Nephron progenitor cell (in vitro differentiated cells): ENCODE measurements around the gene MFSD2B.

Experiments used
- DNase-seq: peaks from one replicate; pipeline ENCODE4 v3.0.0; 2021
- H3K27ac Mint-ChIP-seq: 2 replicates; pipeline ENCODE4 v1.8.0; 2021; ENCODE audit warnings: mild to moderate bottlenecking, moderate library complexity, mixed read lengths
- H3K27me3 Mint-ChIP-seq: 2 replicates; pipeline ENCODE4 v1.8.0; 2021; ENCODE audit warnings: mild to moderate bottlenecking, low read depth, mixed read lengths; ENCODE audit not compliant: poor library complexity
- H3K36me3 Mint-ChIP-seq: 2 replicates; pipeline ENCODE4 v1.8.0; 2021; ENCODE audit warnings: low read depth, mixed read lengths
- H3K4me1 Mint-ChIP-seq: 2 replicates; pipeline ENCODE4 v1.8.0; 2021; ENCODE audit warnings: mixed read lengths
- H3K4me3 Mint-ChIP-seq: 2 replicates; pipeline ENCODE4 v1.8.0; 2021; ENCODE audit warnings: mild to moderate bottlenecking, moderate library complexity, mixed read lengths
- H3K9me3 Mint-ChIP-seq: 2 replicates; pipeline ENCODE4 v1.8.0; 2021; ENCODE audit warnings: mild to moderate bottlenecking, moderate library complexity, mixed read lengths
- TF ChIP-seq, protein P1 (sequence below): fragments of 200-600 bp; sonication (generic); IDR thresholded peaks from 2 replicates; pipeline ENCODE4 v1.5.0; 2021; ENCODE audit warnings: antibody characterized with exemption

MFSD2B gene

DNA sequence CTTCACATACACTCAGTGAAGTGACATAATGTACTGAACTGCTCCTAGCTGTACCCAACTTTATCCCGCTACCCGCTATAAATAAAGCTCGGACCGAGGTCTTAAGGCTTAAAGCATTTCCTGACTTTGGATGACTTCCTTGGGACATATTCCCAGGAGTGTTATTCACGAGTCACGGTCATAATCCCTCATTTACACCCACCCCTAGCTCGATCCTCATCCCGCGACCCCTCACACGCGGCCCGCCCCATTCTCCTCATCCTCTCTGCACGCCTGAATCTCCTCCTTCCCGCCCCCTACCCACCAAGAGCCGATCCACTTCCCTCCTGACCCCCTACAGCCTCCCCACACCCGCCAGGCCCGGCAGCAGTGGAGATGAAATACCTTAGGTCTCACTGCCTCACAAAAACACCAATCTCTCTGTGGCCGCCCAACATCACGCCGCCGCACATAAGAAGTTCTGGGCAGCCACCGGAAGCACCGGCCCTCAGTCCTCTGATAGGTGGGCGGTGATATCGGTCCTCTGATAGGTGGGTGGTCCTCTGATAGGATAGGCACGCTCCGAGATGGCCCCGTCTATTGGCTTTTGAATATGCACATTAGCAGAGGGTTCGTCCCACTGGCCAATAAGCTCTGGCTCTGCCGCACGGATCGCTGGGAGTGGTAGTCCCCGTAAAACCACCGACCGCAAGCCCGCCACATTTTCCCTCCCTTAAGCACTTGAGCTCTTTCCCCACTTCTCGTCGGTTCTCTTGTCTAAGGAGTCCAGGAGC is 37.2 kb downstream of the MFSD2B start, which contains the start of gene WDCP:
WDCP (minus strand) TSS at position 462 of the 773 bp plus-strand sequence. CDS start 7,897 bp downstream, outside the sequence.
- peak within 1 kb of the TSS; percentile 83 for H3K27ac Mint-ChIP-seq
- DNase-seq: peak; percentile 86
- peak within 1 kb of the TSS; percentile 95 for H3K4me3 Mint-ChIP-seq
- TF ChIP-seq, protein P1, sequence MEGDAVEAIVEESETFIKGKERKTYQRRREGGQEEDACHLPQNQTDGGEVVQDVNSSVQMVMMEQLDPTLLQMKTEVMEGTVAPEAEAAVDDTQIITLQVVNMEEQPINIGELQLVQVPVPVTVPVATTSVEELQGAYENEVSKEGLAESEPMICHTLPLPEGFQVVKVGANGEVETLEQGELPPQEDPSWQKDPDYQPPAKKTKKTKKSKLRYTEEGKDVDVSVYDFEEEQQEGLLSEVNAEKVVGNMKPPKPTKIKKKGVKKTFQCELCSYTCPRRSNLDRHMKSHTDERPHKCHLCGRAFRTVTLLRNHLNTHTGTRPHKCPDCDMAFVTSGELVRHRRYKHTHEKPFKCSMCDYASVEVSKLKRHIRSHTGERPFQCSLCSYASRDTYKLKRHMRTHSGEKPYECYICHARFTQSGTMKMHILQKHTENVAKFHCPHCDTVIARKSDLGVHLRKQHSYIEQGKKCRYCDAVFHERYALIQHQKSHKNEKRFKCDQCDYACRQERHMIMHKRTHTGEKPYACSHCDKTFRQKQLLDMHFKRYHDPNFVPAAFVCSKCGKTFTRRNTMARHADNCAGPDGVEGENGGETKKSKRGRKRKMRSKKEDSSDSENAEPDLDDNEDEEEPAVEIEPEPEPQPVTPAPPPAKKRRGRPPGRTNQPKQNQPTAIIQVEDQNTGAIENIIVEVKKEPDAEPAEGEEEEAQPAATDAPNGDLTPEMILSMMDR: no peak
- peaks cover 8% of the 10 kb centered on the region for H3K36me3 Mint-ChIP-seq
- H3K27me3 Mint-ChIP-seq: peaks cover 2% of the 10 kb centered on the region
- H3K9me3 Mint-ChIP-seq: no peaks in the 10 kb centered on the region
- peaks cover 26% of the 10 kb centered on the region for H3K4me1 Mint-ChIP-seq

DNA sequence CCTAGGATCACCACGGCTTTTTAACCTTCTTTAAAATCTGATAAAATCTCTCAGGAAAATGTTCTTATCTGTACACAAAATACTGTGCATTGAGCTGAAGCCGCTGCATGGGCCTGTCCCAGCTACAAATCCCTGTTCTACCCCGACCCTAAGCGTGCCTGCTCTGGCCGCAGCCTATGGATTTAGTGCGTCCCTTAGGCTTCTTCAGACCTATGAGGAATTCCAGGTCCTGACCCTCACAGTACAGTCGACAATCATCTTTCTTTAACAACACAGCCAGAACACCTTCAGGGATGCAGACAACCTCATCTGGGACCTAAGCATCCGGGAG is 37.8 kb downstream of the MFSD2B start:
- Mint-ChIP-seq H3K4me3 (peak overlapping the region; percentile 95), H3K27me3 (peaks cover 2% of the 10 kb centered on the region), H3K36me3 (peaks cover 8% of the 10 kb centered on the region), H3K27ac (peak overlapping the region; percentile 20), H3K4me1 (peaks cover 26% of the 10 kb centered on the region), H3K9me3 (no peaks in the 10 kb centered on the region)
- DNase-seq: no peak
- TF ChIP-seq, protein P1: no peak

DNA sequence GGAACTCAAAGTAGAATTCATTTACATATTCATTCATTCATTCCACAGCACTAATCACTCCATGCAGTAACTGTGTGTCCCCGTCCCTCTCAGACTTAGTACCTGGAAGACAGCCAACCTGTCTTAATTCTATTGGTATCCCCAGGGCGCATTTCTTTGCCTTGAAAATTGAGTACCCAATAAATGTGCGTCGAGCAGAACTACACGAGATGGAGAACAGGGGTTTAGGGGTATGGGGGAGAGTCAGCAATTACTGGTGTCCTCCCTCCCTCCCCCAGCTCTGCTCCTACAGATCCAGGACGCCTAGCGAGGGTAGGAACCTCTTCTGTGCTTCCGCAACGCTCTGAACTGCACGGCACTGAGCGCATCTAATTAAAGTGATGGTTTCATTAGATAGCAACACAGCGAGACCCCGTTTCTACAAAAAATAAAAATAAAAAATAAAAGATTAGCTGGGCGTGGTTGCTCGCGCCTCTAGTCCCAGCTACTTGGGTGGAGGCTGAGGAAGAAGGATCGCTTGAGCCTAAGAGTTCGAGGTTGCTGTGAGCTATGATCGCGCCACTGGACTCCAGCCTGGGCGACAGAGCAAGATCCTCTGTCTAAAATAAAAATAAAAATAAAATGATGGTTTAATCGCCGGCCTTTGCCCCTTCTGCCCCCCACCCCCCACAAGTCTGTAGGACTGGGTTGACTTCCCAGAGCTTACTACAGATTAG is 39.0 kb downstream of the MFSD2B start:
- Mint-ChIP-seq H3K9me3 (no peaks in the 10 kb centered on the region), H3K27ac (no peak overlapping the region), H3K4me1 (peaks cover 26% of the 10 kb centered on the region), H3K36me3 (peaks cover under 1% of the 10 kb centered on the region), H3K4me3 (no peak overlapping the region), H3K27me3 (peaks cover 2% of the 10 kb centered on the region)
- no peak for DNase-seq
- TF ChIP-seq, protein P1: no peak

DNA sequence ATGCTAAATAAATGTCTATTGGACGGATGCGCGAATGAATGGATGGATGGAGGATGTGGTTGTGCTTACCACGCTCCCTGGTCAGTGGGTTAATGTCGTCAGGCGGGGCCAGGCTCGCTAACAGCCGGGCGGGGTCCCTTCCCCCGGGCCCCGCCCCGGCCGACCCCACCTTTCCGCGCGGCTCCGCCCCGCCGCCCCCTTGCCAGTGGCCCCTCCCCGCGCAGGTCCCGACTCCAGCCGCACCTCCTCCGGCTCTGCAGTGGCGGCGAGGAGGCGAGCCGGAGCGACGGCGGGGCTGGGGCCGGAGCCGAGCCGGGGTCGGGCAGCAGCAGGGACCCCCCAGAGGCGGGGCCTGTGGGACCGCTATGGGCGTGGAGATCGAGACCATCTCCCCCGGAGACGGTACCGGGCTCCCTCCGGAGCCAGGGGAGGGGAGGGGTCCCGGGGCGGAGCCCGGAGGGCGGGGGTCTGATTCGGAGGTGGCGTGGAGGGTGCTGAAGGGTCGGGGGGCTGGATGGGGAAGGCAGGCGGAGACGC is 39.7 kb downstream of the MFSD2B start, which contains the start of gene FKBP1B:
FKBP1B (plus strand) TSS at position 257 of the 537 bp plus-strand sequence; CDS start at position 366, 109 bp downstream.
- Mint-ChIP-seq H3K27me3 (peaks cover 2% of the 10 kb centered on the region), H3K9me3 (no peaks in the 10 kb centered on the region), H3K4me1 (peaks cover 26% of the 10 kb centered on the region), H3K36me3 (no peaks in the 10 kb centered on the region), H3K27ac (no peak within 1 kb of the TSS), H3K4me3 (no peak within 1 kb of the TSS)
- DNase-seq: peak; percentile 86
- TF ChIP-seq, protein P1: no peak

DNA sequence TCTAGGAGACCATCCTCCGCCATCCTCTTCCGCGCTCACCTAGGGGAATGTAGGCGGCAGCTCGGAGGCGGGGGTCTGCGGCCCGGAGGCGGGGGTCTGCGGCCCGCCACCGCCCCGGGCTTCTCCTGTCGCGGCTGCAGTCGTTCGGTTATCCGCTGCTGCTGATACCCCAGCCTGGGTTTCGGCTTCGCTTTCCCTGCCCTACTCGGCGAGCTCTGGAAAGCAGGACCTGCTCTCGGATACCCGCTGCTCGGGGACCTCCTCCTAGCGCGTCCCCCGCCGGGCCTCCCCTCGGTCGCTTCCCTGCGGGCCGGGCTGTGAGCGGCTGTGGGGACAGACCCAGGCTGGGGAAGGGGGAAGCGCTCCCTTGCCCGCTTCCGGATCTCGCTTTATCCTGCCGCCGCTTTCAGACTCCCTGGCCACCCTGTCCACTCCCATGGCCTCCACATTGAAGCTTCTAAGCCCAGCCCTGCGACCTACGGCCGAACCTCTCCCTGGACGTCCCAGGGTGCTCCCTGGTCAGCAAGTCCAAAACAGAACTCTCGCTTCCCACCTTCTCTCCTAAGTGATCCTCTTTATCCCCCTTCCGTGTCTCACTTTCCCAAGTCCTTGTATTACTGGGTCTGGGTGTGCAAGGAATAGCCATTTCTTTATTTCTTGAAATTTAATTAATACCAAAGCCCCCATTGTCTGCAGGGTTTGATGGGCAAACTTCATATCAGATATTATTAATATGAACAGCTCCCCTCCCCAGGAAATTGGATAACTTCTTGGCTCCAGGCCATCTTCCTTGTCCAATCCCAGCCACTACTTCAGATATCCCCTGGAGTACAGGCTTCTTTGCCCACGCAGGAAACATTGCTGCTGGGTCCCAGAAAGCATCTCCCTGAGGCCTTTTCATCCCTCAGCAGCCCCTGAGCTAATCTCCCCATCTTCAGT is 40.4 kb downstream of the MFSD2B start:
- Mint-ChIP-seq H3K27ac (no peak overlapping the region), H3K4me1 (peaks cover 20% of the 10 kb centered on the region), H3K4me3 (no peak overlapping the region), H3K27me3 (peaks cover 2% of the 10 kb centered on the region), H3K9me3 (no peaks in the 10 kb centered on the region), H3K36me3 (peaks cover 1% of the 10 kb centered on the region)
- peak; percentile 61 for DNase-seq
- TF ChIP-seq, protein P1: no peak
